Mammary epithelial cell (primary cell): ENCODE results near the gene KCNA2.

Experiments
- EZH2 ChIP-seq: IDR thresholded peaks from 2 replicates; pipeline ENCODE4 v1.6.1; 2012; ENCODE audit warnings: low read length, inconsistent platforms, borderline replicate concordance
- TF ChIP-seq, protein P1 (sequence below), 2 donors: IDR thresholded peaks in 1 of 2; conservative IDR thresholded peaks in 1 of 2; 2 replicates each; pipeline ENCODE4 v1.5.1; 2011 to 2012; ENCODE audit warnings: inconsistent platforms in 2 of 2, low read length in 2 of 2, mild to moderate bottlenecking in 2 of 2, control low read depth in 1 of 2, low read depth in 1 of 2; ENCODE audit not compliant: insufficient read depth in 1 of 2; ENCODE audit errors: extremely low read depth in 1 of 2

DNA sequence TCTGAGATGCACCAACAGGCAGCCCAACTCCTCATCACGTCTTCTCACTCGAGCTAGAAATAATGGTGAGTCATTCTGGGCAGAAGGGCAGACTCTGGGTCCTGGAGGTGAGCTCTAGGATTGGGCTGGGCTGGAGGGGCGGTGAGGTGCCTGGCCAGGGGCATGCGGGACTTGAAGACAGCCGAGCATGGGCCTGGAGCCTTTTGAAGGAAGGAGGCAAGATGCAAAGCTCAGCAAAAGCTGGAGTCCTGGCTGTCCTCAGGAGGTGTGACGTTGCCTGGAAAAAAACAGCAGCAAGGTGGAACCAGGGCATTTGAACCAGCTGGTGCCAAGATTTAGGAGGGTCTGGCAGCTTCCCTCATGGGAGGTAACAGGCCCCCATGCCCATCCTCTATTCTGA lies 712 bp downstream of the KCNA2 start:
- TF ChIP-seq, protein P1, sequence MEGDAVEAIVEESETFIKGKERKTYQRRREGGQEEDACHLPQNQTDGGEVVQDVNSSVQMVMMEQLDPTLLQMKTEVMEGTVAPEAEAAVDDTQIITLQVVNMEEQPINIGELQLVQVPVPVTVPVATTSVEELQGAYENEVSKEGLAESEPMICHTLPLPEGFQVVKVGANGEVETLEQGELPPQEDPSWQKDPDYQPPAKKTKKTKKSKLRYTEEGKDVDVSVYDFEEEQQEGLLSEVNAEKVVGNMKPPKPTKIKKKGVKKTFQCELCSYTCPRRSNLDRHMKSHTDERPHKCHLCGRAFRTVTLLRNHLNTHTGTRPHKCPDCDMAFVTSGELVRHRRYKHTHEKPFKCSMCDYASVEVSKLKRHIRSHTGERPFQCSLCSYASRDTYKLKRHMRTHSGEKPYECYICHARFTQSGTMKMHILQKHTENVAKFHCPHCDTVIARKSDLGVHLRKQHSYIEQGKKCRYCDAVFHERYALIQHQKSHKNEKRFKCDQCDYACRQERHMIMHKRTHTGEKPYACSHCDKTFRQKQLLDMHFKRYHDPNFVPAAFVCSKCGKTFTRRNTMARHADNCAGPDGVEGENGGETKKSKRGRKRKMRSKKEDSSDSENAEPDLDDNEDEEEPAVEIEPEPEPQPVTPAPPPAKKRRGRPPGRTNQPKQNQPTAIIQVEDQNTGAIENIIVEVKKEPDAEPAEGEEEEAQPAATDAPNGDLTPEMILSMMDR (conservative IDR thresholded peaks at IDR 0.05 in 1 of 2, IDR thresholded peaks at IDR 0.05 in 1 of 2; ENCODE audit: extremely low read depth in 1 of 2, insufficient read depth in 1 of 2, low read depth in 1 of 2, low read length in 2 of 2), result no peak
- TF ChIP-seq EZH2, result no peak
